OCI-LY3 (cell line): ENCODE data around the gene BRSK2.

ENCODE experiments used
- CTCF ChIP-seq: fragments of 200-600, 300-600 bp; sonication (generic); IDR thresholded peaks from 2 replicates; pipeline ENCODE4 v1.5.1; 2014; ENCODE audit warnings: antibody characterized with exemption, low read length, low read depth
- EZH2phosphoT487 ChIP-seq: fragments of 200-600 bp; shearing (Covaris generic); IDR thresholded peaks from 2 replicates; pipeline ENCODE4 v1.6.1; 2018; ENCODE audit warnings: antibody characterized with exemption, mixed run types, low read depth

DNA sequence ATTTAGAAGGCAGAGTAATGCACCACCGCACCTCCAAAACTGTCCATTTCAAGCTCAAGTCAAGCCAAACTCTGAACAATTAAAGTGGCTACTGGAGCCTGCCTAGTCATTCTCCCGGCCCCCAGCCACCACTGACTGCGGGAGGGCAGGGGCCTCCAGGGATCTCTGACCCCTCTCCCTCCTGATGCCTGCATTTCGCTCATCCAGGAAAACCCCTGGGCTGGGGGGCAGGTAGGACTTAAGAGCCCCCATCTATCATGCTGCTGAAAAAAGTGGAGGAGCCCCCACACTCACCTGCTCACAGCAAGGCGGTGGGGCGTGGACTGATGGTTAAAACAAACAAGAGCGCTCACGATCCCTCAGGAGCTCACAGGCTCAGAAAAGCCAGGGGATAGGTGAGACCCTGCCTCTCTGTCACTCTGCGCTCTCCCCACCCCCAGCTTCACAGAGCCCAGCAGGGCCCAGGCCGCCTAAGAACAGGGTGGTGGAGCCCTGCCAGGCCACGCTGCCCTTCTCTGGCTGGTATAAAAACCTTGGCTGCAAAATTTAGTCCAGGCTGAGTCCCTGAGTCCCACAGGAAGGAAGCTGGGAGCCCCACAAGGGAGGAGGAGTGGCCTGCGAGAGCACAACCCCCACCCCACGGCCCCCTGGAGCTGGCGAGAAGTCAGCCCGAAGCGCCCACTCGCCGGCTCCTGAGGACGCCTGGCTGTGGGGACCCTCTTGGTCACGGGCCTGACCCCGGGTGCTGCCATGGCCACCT, 117.8 kb downstream of the BRSK2 start:
- TF ChIP-seq CTCF = no peak
- TF ChIP-seq EZH2phosphoT487 = no peak
